GM18873 (cell line): ENCODE measurements around the gene RAD51B.
"Not testable (repeated sequence)": the region's sequence is repeated elsewhere in the genome, so short reads cannot be mapped to it uniquely, and the experiment has no call there.

ENCODE experiments used
- ATAC-seq: cut with Tn5 transposase; IDR thresholded peaks from one replicate; pipeline ENCODE4 v1.9.1; 2021; ENCODE audit warnings: mild to moderate bottlenecking, moderate library complexity, moderate number of reproducible peaks; ENCODE audit not compliant: unreplicated experiment, low FRiP score

RAD51B gene

DNA sequence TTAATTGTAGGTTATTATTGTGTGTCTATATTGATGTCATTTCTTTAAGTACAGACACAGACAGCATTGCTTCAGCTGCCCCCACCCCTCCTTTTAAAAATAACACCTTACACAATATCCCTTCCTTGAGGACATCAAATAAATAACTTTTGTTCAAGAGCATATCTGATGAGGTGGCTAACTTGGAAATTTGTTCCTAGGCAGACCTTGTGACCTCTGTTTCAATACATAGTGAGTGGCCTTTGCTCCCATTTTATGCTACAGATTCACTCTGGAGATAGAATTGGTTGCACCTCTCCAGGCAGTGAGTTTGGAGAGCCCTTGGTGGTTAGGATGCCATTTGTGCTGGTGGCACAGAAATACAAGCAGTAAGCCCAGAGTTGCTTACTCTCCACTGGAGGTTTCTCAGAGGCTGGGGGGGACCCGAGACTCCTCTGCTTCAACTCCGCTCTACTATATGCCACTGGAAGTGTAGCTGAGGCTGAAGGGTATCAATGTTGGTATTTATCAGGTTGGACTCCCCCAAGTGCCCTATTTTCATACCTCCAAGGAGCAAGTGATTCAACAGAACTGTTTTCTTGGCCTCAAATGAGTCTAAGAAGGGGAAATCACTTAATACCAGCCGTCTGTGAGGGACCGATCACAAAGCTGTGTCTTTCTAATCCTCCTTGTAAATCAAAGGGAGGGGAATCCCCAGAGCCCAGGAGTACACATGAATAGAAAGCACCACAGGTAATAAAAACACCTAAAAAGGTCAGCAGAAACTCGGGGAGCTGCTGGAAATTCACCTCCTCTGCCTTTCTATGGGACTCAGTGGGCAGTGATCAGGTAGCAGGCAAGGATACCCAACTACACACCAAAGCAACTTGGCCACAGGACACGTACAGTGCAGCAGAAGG lies 463.1 kb downstream of the RAD51B start:
- peak; percentile 14 for ATAC-seq

- peak; percentile 33 for ATAC-seq
Observed at GRCh38 chr14:68283378-68284123, 464.0 kb downstream of the RAD51B start.

DNA sequence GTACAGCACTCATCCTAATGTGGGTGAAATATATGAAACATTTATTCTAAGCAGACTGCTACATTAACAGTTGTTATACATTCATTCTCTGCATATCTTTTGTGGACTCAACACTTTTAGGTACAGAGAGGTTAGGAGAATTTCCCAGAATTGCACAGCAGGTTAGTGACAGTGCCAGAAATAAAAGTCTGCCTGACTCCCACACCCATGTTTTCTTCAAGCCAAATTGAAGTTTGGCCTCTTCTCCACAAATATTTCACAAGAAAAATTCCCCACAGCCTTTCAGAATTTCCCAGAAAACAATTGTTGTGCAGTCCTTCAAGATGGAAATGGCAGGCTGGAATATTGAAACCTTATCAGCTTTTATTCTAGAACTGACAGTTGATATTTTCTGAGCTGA lies 464.8 kb downstream of the RAD51B start:
- ATAC-seq, result no peak

- ATAC-seq, result no peak
Observed at GRCh38 chr14:68284834-68285233, 465.3 kb downstream of the RAD51B start.

DNA sequence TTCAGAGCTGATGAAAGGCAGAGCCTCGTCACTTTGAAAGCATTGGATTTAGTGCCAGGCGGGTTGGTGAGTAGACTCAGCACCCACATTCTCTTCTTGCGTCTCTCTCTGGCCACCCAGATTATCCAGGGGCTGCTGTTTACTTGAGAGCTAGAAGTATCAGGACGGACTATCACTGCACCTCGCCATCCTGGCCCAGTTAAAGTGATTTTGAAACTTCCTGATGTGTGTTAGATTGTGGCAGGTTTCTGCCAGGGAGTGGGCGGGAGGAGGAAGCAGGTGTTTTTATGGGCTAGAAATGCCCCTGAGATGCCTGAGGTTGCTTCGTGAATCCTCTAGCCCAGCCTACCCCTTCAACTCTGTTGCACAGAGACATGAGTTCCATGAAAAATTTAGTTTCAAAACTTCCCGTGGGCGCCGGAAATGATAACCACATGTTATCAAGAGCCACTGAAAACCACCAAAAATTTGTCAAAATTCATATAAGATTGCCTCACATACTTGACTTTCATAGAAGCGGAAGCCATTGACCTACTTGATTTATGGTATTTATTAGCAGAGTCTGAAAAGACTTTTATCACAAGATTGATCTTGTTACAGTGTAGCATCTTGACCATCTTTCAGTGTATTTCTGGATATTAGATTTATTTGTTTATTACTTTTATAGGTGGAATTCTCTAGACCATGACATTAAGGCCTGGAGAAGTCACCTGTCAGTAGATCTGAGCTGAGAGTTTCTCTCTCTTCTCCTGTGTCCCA lies 466.0 kb downstream of the RAD51B start:
- ATAC-seq, result no peak

GRCh38 chr14:68286667-68287066 lies 467.1 kb downstream of the RAD51B start:
- ATAC-seq, result no peak

- not testable (repeated sequence) for ATAC-seq
Observed at GRCh38 chr14:68289452-68289851, 469.9 kb downstream of the RAD51B start.

- no peak for ATAC-seq
Observed at GRCh38 chr14:68291820-68292219, 472.2 kb downstream of the RAD51B start.

GRCh38 chr14:68292441-68293215 lies 473.0 kb downstream of the RAD51B start:
- no peak for ATAC-seq

DNA sequence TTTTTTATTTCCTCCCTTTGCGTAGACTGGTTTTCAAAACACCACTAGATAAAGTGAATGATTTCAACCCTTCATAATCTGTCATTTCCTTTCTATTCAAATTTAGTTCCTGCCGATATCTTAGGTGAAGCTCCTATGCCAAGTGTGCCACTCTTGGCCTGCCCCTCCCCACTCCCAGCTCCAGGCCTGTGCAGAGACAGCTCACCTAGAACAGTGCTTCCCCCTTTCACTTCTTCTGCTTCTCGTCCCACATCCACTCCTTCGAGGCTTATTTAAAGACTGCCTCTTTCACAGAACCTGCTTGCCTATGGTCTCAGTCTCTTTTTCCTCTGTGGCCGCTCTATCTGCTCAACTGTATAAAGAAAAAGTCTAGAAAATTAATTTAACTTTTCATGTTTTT lies 473.8 kb downstream of the RAD51B start:
- no peak for ATAC-seq

- ATAC-seq, result no peak
Observed at GRCh38 chr14:68295316-68295816, 475.8 kb downstream of the RAD51B start.

GRCh38 chr14:68297039-68297438 lies 477.5 kb downstream of the RAD51B start:
- no peak for ATAC-seq

DNA sequence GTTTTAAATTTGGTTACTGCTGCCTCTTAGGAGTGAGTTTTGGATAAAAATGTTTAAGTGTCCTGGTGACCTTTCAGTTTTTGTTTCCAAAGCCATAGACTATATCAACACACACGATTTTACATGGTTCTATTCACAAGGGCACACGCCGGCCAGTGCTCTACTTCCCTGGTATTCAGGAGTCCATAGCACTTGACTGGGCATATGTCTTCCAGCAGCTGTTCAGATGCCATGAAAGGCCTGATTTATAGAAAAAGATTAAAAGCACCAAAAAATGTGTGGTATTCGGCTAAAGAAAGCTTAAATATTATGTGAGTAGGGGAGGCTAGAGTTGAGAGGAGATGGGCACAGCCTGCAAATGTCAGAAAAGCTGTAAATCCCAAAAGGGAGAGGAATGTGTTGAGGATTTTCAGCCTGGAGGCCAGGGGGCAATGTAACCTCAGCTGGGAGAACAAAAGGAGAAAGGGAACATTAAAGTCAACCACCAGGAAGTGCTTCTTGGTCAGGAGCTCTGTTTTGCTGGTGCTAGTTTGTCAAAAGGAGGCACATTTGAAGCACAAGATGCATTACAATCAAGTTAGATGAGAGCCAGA lies 478.4 kb downstream of the RAD51B start:
- no peak for ATAC-seq

- no peak for ATAC-seq
Observed at GRCh38 chr14:68300608-68301007, 481.0 kb downstream of the RAD51B start.

GRCh38 chr14:68301219-68301618 lies 481.6 kb downstream of the RAD51B start:
- no peak for ATAC-seq

- ATAC-seq, result not testable (repeated sequence)
Observed at GRCh38 chr14:68302938-68303337, 483.4 kb downstream of the RAD51B start.

DNA sequence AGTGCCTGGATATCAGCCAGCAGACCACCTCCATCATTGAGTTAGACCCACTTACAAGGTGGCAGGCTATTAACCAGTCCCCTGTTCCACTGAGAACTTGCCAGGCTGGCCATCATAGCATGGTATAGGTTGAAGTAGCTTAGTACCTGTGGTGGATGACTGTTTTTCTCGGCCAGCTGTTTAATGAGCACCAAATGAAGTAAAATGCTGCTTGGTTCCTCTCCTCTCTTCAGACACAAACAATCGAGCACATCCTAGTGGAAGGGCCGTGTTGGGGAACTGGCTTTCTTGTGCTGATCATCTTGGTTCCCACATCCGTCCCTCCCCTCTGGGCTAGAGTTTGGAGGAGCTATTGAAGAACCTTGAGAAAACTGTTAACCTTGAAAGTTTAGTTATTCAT lies 486.2 kb downstream of the RAD51B start:
- ATAC-seq, result no peak

DNA sequence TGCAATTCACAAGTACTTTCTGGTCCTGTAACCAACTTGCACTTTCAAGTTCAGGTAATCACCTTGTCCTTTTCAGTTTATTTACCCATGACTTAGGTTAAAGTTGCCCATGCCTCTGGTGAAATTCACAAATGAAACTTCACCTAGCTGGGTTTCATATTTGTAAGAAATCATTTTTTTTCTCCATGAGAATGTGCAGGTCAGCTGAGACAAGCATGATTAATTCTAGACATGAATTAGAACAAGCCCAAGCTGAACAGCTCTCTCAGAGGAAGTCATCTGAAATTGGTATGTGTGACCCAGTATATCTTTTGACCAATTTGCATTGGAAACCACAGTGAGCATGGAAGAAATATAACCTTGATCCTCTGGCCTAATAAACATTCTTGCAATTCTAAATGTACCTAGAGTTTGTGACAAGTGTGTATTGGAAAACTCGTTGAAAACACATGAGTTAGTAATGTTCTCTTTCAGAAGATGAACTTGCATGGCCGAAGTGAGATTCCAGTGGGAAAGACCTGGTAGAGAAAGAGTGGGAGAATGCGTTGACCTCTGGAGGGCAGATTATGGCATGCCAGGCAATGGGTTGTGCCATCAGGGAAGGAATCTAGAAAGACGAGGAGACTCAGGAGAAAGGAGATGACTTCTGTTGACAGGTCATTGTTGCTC lies 486.8 kb downstream of the RAD51B start:
- no peak for ATAC-seq
